GM18498 (cell line): ENCODE data around the gene PLK3.

Experiments used
- ATAC-seq: cut with Tn5 transposase; IDR thresholded peaks from one replicate; pipeline ENCODE4 v1.9.1; 2021; ENCODE audit warnings: mild to moderate bottlenecking, moderate library complexity; ENCODE audit not compliant: unreplicated experiment

Gene PLK3

GRCh38 chr1:44853201-44853600, 53.0 kb downstream of the PLK3 start:
- no peak for ATAC-seq

- no peak for ATAC-seq
These were observed 54.8 kb downstream of the PLK3 start for GRCh38 chr1:44854970-44855369.
